ENCODE data around the gene NEU4. TPM values are rescaled to one million over a fixed set of nuclear protein-coding genes. Genes with fewer than 3 reads are reported as not detected.

Gene NEU4
- total RNA-seq, 1 experiment from 2014 or later = 0.70 TPM

DNA sequence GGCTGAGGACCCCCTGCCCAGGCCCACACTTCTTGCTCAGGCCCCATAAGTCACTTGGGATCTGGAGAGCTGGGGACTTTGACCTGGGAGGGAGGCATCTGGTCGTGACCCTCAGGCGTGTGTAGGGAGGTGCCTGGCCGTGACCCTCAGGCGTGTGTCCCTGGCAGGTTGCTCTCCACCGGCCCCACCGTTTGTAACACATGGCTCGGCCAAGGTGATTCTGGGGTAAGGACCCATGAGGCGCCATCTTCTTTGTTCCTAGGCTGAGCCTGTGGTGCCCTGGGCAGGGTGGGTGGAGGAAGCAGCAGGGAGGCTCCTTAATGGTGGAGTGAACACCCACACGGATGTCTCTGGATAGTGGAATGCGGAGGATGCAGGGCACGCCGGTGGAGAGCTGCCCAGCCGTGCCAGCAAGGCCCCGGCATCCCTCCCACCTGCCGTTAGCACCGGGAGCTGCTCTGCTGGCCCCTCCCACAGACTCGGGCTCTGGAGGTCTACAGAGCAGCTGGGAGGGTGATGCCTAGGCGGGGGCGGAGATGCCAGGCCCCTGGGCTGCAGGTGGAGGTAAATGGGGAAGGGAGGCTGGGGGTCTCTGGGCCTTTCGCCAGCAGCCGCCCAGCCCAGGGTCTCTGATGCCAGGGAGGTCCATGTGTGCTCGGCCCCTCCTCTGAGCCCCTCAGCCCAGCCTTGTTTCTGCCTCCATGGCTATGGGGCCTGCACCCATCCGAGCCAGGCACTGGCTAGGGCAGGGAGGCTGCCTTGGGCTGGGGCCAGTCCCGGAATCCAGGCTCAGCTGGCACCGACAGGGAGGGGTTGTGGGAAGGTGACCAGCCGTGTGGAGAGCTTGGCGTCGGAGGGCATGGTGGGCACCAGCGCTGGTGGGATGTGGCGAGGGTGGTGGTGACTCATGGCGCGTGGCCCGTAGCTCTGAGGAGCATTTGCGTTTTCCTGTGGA, 33.5 kb upstream of the NEU4 start:
- peak overlapping the region; percentile 35 for H3K18ac ChIP-seq (ENCODE audit: insufficient read length, low read depth, low read length)
- peaks cover 3% of the 10 kb centered on the region for H3K23me2 ChIP-seq (ENCODE audit: insufficient read length, low read depth, low read length, poor library complexity, severe bottlenecking)
- H3K23ac ChIP-seq (ENCODE audit: insufficient read length, low read depth, low read length) = no peak overlapping the region
- no peaks in the 10 kb centered on the region for H3K4me1 ChIP-seq (ENCODE audit: insufficient read depth, low read length)
- peak overlapping the region; percentile 37; the same call in 1 of the 2 replicates for H3K14ac ChIP-seq (ENCODE audit: insufficient read depth, low read length)
- H2BK20ac ChIP-seq (ENCODE audit: low read depth, low read length, poor library complexity, severe bottlenecking) = no peak overlapping the region
- no peak overlapping the region for H3T11ph ChIP-seq (ENCODE audit: low read length)
- no peak for DNase-seq
- H2BK5ac ChIP-seq (ENCODE audit: insufficient read length, low read length) = no peak overlapping the region
- no peaks in the 10 kb centered on the region for H3K79me1 ChIP-seq (ENCODE audit: insufficient read depth, low read depth, low read length, poor library complexity, severe bottlenecking)
- no peak overlapping the region for H3K27ac Mint-ChIP-seq
- no peak overlapping the region for H4K91ac ChIP-seq (ENCODE audit: insufficient read length, low read depth, low read length)
- H4K8ac ChIP-seq (replicated peaks; ENCODE audit: insufficient read length, low read depth, low read length) = no peak overlapping the region
- H2BK15ac ChIP-seq (ENCODE audit: low read depth, low read length) = no peak overlapping the region
- no peak overlapping the region for H3K4ac ChIP-seq (ENCODE audit: low read depth, low read length)
- H3K4me2 ChIP-seq (ENCODE audit: insufficient read depth, insufficient read length, low read length) = no peak overlapping the region
- H4K5ac ChIP-seq (ENCODE audit: insufficient read length, low read depth, low read length) = no peak overlapping the region
- H3K9me3 ChIP-seq (ENCODE audit: control insufficient read depth, low read depth, low read length) = no peaks in the 10 kb centered on the region
- H3K27me3 Mint-ChIP-seq (ENCODE audit: low read depth) = peaks cover 2% of the 10 kb centered on the region
- no peaks in the 10 kb centered on the region for H4K20me1 ChIP-seq (ENCODE audit: control insufficient read depth, insufficient read depth, insufficient read length)
- peaks cover 18 to 19% of the 10 kb centered on the region in 2 experiments for H3K9me3 Mint-ChIP-seq
- H2AK5ac ChIP-seq (ENCODE audit: insufficient read length, low read length) = no peak overlapping the region
- TF ChIP-seq, protein P1, sequence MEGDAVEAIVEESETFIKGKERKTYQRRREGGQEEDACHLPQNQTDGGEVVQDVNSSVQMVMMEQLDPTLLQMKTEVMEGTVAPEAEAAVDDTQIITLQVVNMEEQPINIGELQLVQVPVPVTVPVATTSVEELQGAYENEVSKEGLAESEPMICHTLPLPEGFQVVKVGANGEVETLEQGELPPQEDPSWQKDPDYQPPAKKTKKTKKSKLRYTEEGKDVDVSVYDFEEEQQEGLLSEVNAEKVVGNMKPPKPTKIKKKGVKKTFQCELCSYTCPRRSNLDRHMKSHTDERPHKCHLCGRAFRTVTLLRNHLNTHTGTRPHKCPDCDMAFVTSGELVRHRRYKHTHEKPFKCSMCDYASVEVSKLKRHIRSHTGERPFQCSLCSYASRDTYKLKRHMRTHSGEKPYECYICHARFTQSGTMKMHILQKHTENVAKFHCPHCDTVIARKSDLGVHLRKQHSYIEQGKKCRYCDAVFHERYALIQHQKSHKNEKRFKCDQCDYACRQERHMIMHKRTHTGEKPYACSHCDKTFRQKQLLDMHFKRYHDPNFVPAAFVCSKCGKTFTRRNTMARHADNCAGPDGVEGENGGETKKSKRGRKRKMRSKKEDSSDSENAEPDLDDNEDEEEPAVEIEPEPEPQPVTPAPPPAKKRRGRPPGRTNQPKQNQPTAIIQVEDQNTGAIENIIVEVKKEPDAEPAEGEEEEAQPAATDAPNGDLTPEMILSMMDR (conservative IDR thresholded peaks at IDR 0.05) = no peak
- no peak overlapping the region for H2BK12ac ChIP-seq (ENCODE audit: insufficient read length, low read depth, low read length)
- H3K4me3 Mint-ChIP-seq = no peak overlapping the region
- no peaks in the 10 kb centered on the region for H3K79me2 ChIP-seq (ENCODE audit: insufficient read depth, low read length)
- no CpG with 5 or more reads among the region's 34 CpGs for WGBS (ENCODE audit: extremely low coverage, insufficient read length, low lambda C conversion rate)
- no peak overlapping the region for H2AFZ ChIP-seq (ENCODE audit: low read length)
- no peak overlapping the region for H3K56ac ChIP-seq (ENCODE audit: insufficient read length, low read depth, low read length)
- H3K9ac ChIP-seq (ENCODE audit: extremely low read depth, insufficient read length, low read length) = no peak overlapping the region
- no peak overlapping the region for H3K27ac ChIP-seq (ENCODE audit: insufficient read length, low read depth, low read length)
- peaks cover 2 to 7% (median 4%) of the 10 kb centered on the region in 3 experiments; a peak in 5 of 7 replicates for H3K36me3 Mint-ChIP-seq (ENCODE audit: insufficient read depth in 1 of 3, low read depth in 3 of 3)
- no peak overlapping the region for H2BK120ac ChIP-seq (ENCODE audit: low read depth, low read length, poor library complexity, severe bottlenecking)
- H3K4me1 Mint-ChIP-seq = peaks cover 28 to 54% of the 10 kb centered on the region in 2 experiments
- no peaks in the 10 kb centered on the region for H3K27me3 ChIP-seq (ENCODE audit: insufficient read depth, low read length)
